HG02943 (cell line): ENCODE data around the gene XKR8.

Source experiments
- ATAC-seq: cut with Tn5 transposase; IDR thresholded peaks from one replicate; pipeline ENCODE4 v1.9.1; 2021; ENCODE audit warnings: mild to moderate bottlenecking, low read depth, moderate library complexity; ENCODE audit not compliant: unreplicated experiment

Gene XKR8, protein sequence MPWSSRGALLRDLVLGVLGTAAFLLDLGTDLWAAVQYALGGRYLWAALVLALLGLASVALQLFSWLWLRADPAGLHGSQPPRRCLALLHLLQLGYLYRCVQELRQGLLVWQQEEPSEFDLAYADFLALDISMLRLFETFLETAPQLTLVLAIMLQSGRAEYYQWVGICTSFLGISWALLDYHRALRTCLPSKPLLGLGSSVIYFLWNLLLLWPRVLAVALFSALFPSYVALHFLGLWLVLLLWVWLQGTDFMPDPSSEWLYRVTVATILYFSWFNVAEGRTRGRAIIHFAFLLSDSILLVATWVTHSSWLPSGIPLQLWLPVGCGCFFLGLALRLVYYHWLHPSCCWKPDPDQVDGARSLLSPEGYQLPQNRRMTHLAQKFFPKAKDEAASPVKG

GRCh38 chr1:27959792-27960603, at the start of gene XKR8:
Gene XKR8 (plus strand): TSS chr1:27959973. CDS start chr1:27960070, 97 bp downstream.
- ATAC-seq = no peak

- no peak for ATAC-seq
These were observed 47.3 kb upstream of the XKR8 start for GRCh38 chr1:27912429-27912828.

DNA sequence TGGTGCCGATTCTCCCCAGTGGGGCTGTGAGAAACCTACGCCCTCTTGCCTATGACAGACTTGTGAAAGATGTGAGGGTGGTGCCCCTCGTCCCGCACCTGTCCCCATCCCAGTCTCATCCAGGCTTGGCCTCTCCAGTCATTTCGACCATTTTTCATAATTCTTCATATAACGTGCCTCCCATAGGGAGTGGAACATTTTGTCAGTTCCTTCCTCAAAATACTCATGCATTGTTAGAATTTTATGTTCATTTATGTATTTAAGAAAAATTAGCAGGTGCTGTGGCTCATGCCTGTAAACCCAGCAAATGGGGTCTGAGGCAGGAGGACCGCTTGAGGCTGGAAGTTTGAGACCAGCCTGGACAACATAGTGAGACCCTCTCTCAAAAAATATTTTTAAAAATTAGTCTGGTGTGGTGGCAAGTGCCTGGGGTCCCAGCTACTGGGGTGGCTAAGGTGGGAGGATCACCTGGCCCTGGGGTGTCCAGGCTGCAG, 44.6 kb upstream of the XKR8 start:
- ATAC-seq = no peak

- no peak for ATAC-seq
These were observed 37.5 kb upstream of the XKR8 start for GRCh38 chr1:27922272-27922671.

DNA sequence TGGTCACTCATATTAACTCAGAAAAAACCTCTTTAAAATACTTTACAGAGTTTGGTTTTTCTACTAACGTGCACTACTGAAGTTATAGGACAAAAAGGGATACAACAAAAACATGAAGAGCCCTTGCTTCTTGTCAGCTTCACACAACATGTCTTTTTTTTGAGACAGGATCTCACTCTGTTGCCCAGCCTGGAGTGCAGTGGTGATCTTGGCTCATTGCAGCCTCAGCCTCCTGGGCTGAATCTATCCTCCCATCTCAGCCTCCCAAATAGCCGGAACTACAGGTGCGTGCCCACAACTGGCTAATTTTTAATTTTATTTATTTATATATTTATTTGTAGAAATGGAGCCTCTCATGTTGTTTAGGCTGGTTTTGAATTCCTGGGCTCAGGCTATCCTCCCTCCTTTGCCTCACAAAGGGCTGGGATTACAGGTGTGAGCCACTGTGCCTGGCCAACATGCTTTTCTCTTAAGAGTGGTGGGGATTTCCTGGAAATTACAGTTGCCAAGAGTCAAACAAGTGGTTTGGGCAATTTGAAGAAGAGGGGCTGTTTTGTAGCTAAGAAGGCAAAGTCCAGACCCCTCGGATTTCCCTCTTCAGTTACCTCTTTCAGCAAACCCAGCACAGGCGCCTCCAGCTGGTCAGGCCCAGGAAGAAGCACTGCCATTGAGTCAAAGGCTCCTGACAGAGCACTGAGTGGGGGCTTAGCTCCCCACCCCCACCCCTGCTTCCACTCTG, 31.4 kb upstream of the XKR8 start:
- no peak for ATAC-seq

- ATAC-seq = no peak
These were observed 28.6 kb upstream of the XKR8 start for GRCh38 chr1:27931184-27931583.

DNA sequence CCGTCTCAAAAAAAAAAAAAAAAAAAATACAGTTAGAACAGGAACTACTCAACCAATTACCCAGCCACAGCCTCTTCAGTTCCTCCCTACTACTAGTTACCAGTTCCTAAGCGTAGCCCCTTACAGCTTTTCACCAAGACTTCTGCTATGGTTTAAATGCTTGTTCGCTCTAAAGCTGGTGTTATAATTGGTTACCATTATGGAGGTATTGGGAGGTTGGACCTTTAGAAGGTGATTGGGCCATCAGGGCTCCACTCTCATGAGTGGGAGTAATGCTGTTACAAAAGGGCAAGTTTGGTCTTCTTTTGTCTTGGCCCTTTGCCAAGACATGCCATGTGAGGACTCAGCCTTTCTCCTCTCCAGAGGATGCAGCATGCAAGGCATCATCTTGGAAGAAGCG, 28.0 kb upstream of the XKR8 start:
- ATAC-seq = no peak

- ATAC-seq = no peak
These were observed 24.8 kb upstream of the XKR8 start, which contains the start of gene SMPDL3B for GRCh38 chr1:27934818-27935549. Gene SMPDL3B (plus strand): TSS chr1:27935000. CDS start chr1:27935184, 184 bp downstream.

DNA sequence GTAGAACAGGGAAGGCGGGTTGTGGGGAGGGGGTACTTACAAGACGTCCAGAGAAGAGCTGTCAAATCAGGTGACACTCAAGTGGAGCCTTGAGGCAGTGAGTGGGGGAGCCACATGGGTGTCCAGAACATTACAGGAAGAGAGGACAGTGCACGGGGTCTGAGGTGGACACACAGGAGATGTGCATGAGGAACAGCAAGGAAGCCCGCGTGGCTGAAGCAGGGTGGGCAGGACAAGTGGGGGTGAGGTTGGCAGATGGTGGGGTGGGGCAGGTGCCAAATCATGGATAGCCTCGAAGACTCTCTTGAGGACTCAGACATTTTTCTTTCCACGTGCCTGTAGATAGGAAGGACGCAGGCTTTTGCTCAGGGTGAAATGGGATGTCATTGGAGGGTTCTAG, 24.1 kb upstream of the XKR8 start:
- no peak for ATAC-seq

- ATAC-seq = no peak
These were observed 23.4 kb upstream of the XKR8 start for GRCh38 chr1:27936370-27936769.

DNA sequence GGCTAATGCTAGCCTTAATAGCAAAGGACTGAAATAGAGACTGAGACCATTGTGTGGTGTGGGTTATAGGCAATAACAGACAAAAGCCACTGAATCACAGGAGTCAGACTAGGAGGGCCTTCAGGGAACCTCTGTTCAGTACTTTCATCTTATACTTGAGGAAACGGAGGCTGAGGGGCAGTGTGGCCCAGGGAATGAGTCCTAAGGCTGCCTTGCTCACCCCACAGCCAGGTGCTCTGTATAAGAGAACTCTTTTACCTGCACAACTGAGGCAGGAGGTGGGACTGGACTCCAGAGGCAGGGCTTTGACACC, 22.3 kb upstream of the XKR8 start:
- no peak for ATAC-seq

GRCh38 chr1:27938488-27938887, 21.3 kb upstream of the XKR8 start:
- no peak for ATAC-seq

- ATAC-seq = no peak
These were observed 19.5 kb upstream of the XKR8 start for GRCh38 chr1:27940297-27940696.

GRCh38 chr1:27940870-27941560, 18.8 kb upstream of the XKR8 start:
- no peak for ATAC-seq

GRCh38 chr1:27941671-27942540, 17.9 kb upstream of the XKR8 start:
- ATAC-seq = no peak

- ATAC-seq = no peak
These were observed 14.8 kb upstream of the XKR8 start for GRCh38 chr1:27945020-27945419.

DNA sequence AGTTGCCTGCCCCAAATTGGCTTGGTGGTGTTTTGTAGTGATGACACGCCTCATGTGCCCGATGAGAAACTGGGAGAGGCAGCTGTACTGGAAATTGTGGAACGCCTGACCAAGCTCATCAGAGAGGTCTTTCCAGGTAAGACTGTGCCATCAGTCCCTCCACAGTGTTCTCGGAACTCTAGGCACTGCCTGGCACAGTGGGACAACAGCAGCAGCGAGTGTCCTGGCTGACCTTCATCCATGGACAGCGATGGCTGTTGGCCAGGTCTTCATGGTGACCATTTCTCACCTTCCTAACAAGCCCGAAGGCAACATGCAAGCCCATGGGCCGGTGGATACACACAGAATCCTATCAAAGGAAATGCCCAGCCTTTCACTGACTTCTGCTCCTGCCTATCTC, 10.7 kb upstream of the XKR8 start:
- no peak for ATAC-seq

- no peak for ATAC-seq
These were observed 8.4 kb upstream of the XKR8 start for GRCh38 chr1:27951396-27951795.

DNA sequence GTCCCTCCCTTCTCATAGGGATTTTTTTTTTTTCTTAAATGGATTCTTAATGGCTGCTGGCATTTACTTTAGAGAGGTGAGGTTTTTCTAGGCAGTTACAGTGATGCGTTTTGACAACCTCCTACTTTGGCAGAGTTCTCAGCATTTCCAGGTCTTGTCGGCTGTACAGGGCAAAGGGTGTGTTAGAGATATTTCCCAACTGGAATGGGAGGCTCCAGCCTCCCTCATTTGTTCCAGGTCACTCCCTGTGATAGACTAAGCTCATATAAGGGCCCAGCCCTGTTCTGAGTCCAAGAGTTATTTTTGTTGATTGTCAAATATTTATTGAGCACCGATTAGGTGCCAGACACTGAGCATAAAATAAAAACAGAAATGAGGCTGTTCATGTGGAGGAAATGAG, 7.6 kb upstream of the XKR8 start:
- no peak for ATAC-seq
